HUES6 (cell line): ENCODE data around the gene ZSWIM3.

Experiments used
- H3K27ac ChIP-seq: 2 replicates; pipeline ENCODE4 v1.7.0; 2013; ENCODE audit warnings: low read depth, mild to moderate bottlenecking, low read length, inconsistent platforms
- H3K27me3 ChIP-seq: 2 replicates; pipeline ENCODE4 v1.6.1; 2013; ENCODE audit warnings: low read length; ENCODE audit not compliant: control insufficient read depth, insufficient read depth
- H3K36me3 ChIP-seq: 2 replicates; pipeline ENCODE4 v1.6.1; 2013; ENCODE audit warnings: low read length; ENCODE audit not compliant: control insufficient read depth, insufficient read depth
- H3K4me1 ChIP-seq: 2 replicates; pipeline ENCODE4 v1.6.1; 2013; ENCODE audit warnings: low read length; ENCODE audit not compliant: control insufficient read depth, insufficient read depth
- H3K4me3 ChIP-seq: 2 replicates; pipeline ENCODE4 v1.5.1; 2013; ENCODE audit warnings: low read depth, low read length
- H3K9ac ChIP-seq: one replicate; pipeline ENCODE4 v1.6.1; 2013; ENCODE audit warnings: mild to moderate bottlenecking, low read length
- H3K9me3 ChIP-seq: 2 replicates; pipeline ENCODE4 v1.6.1; 2013; ENCODE audit warnings: low read depth, low read length; ENCODE audit not compliant: control insufficient read depth, insufficient read depth

Gene ZSWIM3

DNA sequence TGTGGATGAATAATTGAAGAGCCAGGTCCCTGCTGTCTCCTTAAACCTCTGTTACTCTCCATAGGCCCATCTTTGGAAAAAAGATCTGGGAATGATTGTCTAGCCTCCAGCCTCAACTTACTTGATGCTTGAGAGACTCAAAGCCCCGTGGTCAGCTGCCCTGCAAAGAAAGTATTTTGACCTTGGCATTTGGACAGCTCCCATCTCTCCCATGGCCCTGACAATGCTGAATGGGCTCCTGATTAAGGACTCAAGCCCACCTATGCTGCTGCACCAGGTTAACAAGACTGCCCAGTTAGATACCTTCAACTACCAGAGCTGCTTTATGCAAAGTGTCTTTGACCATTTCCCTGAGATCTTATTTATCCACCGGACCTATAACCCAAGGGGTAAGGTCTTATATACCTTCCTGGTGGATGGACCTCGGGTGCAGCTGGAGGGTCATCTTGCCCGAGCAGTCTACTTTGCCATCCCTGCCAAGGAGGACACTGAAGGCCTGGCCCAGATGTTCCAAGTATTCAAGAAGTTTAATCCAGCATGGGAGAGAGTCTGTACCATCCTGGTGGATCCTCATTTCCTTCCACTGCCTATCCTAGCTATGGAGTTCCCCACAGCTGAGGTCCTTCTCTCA is 25.2 kb downstream of the ZSWIM3 start:
- Histone ChIP-seq H3K4me3 (no peak overlapping the region), H3K4me1 (no peaks in the 10 kb centered on the region), H3K27me3 (no peaks in the 10 kb centered on the region), H3K27ac (no peak overlapping the region), H3K9ac (no peak overlapping the region), H3K9me3 (no peaks in the 10 kb centered on the region), H3K36me3 (peaks cover 47% of the 10 kb centered on the region)

- no peak overlapping the region for H3K9ac ChIP-seq
- H3K4me1 ChIP-seq, result no peaks in the 10 kb centered on the region
- no peaks in the 10 kb centered on the region for H3K27me3 ChIP-seq
- H3K36me3 ChIP-seq, result peaks cover 43% of the 10 kb centered on the region
- no peak overlapping the region for H3K4me3 ChIP-seq
- no peaks in the 10 kb centered on the region for H3K9me3 ChIP-seq
- no peak overlapping the region for H3K27ac ChIP-seq
Observed at GRCh38 chr20:45883100-45883469, 25.7 kb downstream of the ZSWIM3 start.

DNA sequence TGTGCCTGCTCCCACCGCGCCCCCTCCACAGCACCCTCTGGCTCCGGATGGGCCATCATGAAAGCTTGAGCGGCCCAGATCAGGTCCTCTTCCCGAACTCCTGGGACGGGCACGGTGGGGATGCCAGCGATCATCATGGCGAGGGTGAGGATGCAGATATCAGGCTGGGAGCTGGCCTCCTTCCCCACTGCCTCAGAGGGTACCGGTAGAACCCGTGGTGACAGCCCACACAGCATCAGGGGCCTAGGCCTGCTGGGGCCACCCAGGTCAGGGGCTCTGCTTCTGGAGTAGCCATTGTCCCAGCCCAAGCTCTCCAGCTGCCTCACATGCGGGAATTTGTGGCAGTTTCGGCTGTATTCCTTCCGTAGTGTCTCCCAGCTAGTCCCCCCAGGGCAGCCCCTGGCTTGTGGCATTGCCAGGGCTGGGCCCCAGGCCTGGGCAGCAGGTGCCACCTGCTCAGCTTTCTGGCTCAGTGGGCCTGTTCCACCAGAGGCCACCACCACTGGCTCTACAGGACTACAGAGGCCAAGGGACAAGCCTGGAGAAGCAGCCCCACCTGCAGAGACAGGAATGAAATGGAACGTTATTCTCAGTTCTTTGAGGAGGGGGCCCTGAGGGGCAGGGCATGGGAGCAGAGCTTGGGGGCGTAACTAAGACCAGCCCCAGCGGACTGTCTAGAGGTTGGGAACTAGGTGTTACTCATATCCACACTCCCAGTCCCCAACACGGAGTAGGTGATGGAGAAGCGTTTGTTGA is 29.4 kb downstream of the ZSWIM3 start:
- no peak overlapping the region for H3K27ac ChIP-seq
- H3K9me3 ChIP-seq, result no peaks in the 10 kb centered on the region
- peaks cover 45% of the 10 kb centered on the region for H3K36me3 ChIP-seq
- no peaks in the 10 kb centered on the region for H3K27me3 ChIP-seq
- H3K4me3 ChIP-seq, result no peak overlapping the region
- no peaks in the 10 kb centered on the region for H3K4me1 ChIP-seq
- H3K9ac ChIP-seq, result no peak overlapping the region

DNA sequence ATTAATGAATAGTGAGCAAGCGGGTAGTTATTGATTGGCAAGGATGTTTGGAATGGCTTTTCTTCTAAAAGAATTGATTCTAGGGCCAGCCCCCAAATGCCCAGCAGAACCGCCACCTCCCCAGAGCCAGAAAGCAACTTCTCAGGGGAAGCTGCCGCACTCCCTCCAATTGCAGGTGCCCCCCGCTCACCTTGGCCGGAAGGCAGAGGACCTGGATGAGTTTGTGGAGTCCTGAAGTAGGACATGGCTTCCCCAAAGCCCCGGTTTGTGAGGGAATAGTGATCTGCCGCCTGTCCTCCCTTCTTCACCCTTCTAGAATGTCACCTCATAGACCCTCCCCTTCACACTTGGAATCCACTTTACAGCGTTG is 29.9 kb downstream of the ZSWIM3 start, which contains the start of gene SPATA25:
TSS of gene SPATA25 (minus strand) at position 277 of the 370 bp plus-strand sequence. CDS start at position 245, 32 bp downstream.
- Histone ChIP-seq H3K9ac (no peak within 1 kb of the TSS), H3K27me3 (no peaks in the 10 kb centered on the region), H3K9me3 (no peaks in the 10 kb centered on the region), H3K4me3 (no peak within 1 kb of the TSS), H3K27ac (no peak within 1 kb of the TSS), H3K36me3 (peaks cover 43% of the 10 kb centered on the region), H3K4me1 (no peaks in the 10 kb centered on the region)

DNA sequence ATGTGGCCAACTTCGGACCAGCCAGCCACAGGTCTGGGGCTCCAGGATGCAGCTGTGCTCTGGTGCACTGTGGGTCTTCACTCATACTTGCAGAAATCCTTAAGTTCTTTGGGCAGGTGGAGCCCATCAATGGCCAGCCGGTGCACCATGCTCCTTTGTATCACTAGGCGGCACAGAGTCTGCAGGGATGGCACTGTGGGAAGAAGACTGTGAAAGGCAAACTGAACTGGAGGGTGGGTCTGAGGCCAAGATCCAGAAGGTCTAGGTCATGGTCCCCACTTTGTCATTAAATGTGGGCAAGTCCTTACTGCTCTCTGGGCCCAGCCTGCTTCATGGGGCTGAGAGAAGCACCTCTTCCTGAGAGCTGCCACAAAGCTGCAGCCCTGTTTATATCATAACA is 31.3 kb downstream of the ZSWIM3 start:
- H3K4me1 ChIP-seq, result no peaks in the 10 kb centered on the region
- H3K27ac ChIP-seq, result no peak overlapping the region
- no peak overlapping the region for H3K4me3 ChIP-seq
- H3K27me3 ChIP-seq, result no peaks in the 10 kb centered on the region
- peaks cover 37% of the 10 kb centered on the region for H3K36me3 ChIP-seq
- H3K9me3 ChIP-seq, result no peaks in the 10 kb centered on the region
- no peak overlapping the region for H3K9ac ChIP-seq

DNA sequence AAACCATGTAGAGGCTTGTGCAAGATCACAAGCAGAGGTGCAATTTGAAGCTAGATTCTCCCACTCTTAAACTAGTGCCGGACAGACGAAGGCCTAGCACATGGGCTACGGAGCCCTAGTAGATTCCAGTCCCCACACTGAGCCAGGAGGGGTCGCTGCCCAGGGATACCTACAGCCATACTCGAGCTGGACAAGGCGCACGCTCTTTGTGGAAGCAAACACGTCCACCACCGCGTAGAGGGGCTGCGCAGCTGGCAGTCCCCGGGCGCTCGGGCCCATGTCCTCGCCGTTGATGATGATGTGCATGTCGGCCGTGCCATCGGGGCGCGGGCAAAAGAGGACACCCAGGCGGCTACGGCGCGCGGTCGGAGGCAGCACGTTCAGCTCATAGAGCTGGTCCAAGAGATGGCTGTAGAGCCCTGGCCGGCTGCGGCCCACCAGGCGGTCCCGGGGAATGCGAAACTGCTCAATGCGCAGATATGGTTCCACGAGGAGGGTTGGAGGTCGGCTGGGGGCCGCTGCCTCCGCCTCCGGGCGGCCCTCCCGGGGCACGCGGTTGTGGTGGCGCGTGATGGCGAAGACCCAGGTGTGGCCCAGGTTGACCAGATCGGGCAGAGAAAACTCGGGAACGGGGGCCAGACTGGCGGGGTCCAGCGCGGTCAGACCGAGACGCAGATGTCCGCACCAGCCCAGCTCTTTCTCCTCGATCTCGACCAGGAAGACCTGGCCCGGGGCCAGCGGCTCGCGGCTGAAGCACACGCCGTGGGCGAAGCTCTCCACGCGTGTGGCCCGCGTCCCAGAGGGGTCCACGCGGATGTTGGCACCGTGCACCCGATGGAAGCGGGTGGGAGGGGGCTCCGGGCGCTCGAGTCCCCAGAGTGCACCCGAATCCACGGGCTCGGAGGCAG is 32.9 kb downstream of the ZSWIM3 start:
- peak overlapping the region; percentile 75 for H3K9ac ChIP-seq
- no peaks in the 10 kb centered on the region for H3K27me3 ChIP-seq
- no peaks in the 10 kb centered on the region for H3K9me3 ChIP-seq
- peaks cover 46% of the 10 kb centered on the region for H3K36me3 ChIP-seq
- no peaks in the 10 kb centered on the region for H3K4me1 ChIP-seq
- peak overlapping the region; percentile 83 for H3K4me3 ChIP-seq
- H3K27ac ChIP-seq, result peak overlapping the region; percentile 30; the same call in 1 of the 2 replicates

DNA sequence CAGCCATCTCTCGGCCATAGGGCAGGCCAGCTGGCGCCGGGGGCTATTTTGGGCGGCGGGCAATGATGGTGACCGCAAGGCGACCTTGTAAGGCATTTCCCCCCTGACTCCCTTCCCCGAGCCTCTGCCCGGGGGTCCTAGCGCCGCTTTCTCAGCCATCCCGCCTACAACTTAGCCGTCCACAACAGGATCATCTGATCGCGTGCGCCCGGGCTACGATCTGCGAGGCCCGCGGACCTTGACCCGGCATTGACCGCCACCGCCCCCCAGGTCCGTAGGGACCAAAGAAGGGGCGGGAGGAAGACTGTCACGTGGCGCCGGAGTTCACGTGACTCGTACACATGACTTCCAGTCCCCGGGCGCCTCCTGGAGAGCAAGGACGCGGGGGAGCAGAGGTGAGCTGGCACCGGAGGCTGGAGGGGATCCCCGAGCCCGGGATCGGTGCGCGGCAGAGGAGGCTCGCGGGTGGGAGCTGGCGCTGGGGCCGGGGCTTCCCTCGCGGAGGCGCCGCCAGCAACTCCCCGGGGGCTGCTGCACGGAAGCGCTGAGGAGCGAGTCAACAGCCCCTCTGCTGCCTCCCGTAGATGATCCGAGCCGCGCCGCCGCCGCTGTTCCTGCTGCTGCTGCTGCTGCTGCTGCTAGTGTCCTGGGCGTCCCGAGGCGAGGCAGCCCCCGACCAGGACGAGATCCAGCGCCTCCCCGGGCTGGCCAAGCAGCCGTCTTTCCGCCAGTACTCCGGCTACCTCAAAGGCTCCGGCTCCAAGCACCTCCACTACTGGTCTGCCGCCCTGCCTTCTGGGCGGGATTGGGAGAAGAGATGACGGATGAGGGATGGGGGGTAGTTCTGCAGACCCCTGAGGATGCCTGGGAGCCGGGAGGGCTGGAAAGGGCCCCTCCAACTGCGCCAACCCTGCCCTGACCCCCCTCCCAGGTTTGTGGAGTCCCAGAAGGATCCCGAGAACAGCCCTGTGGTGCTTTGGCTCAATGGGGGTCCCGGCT is 33.9 kb downstream of the ZSWIM3 start, which contains the start of the genes CTSA and NEURL2:
TSS of gene CTSA (plus strand) at position 351 of the 999 bp plus-strand sequence. CDS start at position 585, 234 bp downstream.
TSS of gene NEURL2 (minus strand) at position 224 of the 999 bp plus-strand sequence. CDS start at position 7, 217 bp downstream.
- Histone ChIP-seq H3K36me3 (peaks cover 41% of the 10 kb centered on the region), H3K27ac (peak within 1 kb of the TSS; percentile 30; the same call in 1 of the 2 replicates), H3K9ac (peak within 1 kb of the TSS; percentile 75), H3K9me3 (no peaks in the 10 kb centered on the region), H3K27me3 (no peaks in the 10 kb centered on the region), H3K4me1 (no peaks in the 10 kb centered on the region), H3K4me3 (peak within 1 kb of the TSS; percentile 83)

DNA sequence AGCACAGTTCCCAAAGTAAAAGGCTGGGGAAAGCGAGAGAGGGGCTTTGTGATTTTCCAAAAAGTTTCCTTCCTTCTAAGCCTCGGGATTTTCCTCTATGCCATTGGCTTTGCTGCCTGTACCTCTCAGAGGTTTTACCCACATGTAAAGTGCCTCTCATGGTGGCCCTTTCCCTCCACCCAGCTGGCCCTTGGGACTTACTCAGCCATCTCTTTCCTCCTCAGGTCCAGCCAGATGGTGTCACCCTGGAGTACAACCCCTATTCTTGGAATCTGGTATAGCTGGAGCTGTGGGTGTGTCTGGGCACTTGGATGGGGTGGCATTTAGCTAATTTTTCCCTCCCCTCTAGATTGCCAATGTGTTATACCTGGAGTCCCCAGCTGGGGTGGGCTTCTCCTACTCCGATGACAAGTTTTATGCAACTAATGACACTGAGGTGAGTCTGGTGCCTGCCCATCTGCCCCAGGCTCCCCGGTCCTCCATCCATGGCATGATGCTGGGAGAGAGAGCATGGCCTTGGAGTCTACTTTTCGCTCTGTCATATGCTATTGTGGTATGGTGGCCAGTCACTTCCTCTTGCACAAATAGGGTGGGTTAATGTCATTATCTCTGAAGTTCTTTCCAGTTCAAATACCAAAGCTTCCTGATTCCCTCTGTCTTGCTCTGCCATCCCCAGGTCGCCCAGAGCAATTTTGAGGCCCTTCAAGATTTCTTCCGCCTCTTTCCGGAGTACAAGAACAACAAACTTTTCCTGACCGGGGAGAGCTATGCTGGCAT is 34.8 kb downstream of the ZSWIM3 start:
- Histone ChIP-seq H3K9me3 (no peaks in the 10 kb centered on the region), H3K4me1 (no peaks in the 10 kb centered on the region), H3K9ac (peak overlapping the region; percentile 75), H3K27ac (no peak overlapping the region), H3K36me3 (peaks cover 41% of the 10 kb centered on the region), H3K27me3 (no peaks in the 10 kb centered on the region), H3K4me3 (peak overlapping the region; percentile 83)

- Histone ChIP-seq H3K9me3 (no peaks in the 10 kb centered on the region), H3K4me1 (no peaks in the 10 kb centered on the region), H3K27ac (no peak overlapping the region), H3K4me3 (no peak overlapping the region), H3K27me3 (no peaks in the 10 kb centered on the region), H3K36me3 (peaks cover 43% of the 10 kb centered on the region), H3K9ac (no peak overlapping the region)
Observed at GRCh38 chr20:45892828-45893500, 35.5 kb downstream of the ZSWIM3 start.
